HG02973 (cell line): ENCODE data around the gene MRPL39.

Experiments
- ATAC-seq: cut with Tn5 transposase; IDR thresholded peaks from one replicate; pipeline ENCODE4 v1.9.1; 2021; ENCODE audit warnings: moderate library complexity; ENCODE audit not compliant: unreplicated experiment

MRPL39 gene

DNA sequence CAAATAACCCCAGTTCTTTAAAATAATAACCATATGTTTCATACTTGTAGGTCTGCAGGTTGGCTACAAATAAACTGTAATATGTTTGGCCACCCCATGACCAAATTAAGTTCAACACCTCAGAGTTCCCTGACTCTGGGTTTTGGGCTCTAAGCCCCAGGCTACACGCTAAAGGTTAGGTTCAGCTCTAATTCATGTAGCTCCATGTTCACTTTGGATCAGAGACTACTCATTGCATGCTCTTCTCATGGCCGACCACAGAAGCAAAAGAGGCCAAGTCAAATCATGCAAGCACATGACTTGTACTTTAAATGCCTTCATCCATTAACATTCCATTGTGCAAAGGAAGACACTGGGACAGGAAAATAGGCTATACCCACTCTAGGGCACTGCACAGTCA is 66.2 kb downstream of the MRPL39 start:
- ATAC-seq: no peak

- ATAC-seq: no peak
These were observed 67.7 kb downstream of the MRPL39 start for GRCh38 chr21:25539606-25540005.

DNA sequence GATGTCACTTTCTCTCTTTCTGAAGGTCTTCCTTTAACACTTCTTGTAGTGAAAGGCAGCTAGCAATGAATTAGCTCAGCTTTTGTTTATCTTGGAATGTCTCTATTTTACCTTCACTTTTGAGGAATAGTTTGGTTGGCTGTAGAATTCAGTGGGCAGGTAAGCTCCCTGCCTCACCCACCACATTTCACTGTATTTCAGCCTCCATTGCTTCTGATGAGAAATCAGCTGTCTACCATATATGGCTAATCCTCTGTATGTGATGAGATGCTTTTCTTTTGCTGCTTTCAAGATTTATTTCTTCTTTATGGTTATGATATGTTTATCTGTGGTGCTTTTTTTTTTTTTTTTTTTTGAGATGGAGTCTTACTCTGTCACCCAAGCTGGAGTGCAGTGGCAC is 70.1 kb downstream of the MRPL39 start:
- no peak for ATAC-seq

DNA sequence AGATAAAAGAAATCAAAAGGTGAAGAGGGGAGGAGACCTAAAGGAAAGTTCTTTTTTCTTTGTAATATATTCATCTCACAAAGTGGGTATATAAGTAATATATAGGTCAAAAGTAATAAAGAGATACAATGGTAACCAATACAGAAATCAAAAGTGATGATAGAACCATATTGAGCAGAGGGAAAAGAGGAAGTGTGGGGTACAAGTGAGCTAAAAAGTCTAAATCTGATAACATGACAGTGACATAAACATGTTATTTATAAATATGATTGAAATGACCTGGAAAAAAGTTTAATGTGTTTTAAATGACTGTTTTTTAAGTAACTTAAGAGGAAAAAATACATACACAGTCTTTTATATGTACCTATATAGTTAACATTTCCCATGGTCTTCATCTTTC is 70.5 kb downstream of the MRPL39 start:
- no peak for ATAC-seq

GRCh38 chr21:25535849-25536248 is 71.4 kb downstream of the MRPL39 start:
- ATAC-seq: no peak
